Cerebellar cortex (tissue), 1 donor: ENCODE data around the gene POLRMT.

Experiments
- DNase-seq: peaks from one replicate; pipeline ENCODE4 v3.0.0-alpha.2; 2015; ENCODE audit warnings: low spot score

Gene POLRMT

GRCh38 chr19:662962-663681, 29.8 kb upstream of the POLRMT start, which contains the start of gene RNF126:
RNF126 (minus strand) TSS chr19:663214; CDS start chr19:663121, 93 bp downstream.
- DNase-seq: peak; percentile 85

- no peak for DNase-seq
Measured at GRCh38 chr19:662207-662961, 29.0 kb upstream of the POLRMT start.

- DNase-seq: no peak
Measured at GRCh38 chr19:661427-662196, 28.3 kb upstream of the POLRMT start.

DNA sequence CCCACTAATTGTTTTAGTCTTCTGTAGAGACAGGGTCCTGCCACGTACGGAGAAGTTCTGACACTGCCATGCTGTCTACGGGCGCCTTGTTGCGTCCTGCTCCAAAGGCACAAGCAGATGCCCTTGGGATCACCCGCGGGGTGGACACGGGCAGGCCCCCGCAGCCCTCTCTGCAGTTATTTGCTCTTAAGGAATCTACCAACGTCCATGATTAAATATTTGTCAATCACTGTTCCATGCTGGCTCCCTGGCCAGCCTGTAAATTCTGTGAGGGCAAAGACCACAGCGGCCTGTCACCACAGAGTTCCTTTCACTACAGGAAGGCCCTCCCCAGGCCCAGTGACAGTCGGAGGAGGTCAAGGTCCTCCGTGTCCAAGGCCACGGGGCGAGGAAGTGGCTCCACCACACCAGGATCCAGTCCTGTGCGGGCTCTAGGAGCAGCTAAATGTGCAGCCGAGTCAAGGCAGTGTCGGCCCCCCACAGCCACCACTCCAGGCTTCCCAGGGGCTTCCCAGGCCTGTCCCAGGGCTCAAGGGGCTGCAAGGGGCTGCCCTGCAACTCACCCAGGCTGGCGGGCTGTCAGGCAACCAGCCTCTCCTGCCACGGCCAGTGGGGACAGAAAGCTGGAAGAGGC, 27.6 kb upstream of the POLRMT start:
- no peak for DNase-seq

GRCh38 chr19:658916-659839, 25.8 kb upstream of the POLRMT start:
- DNase-seq: peak; percentile 61

DNA sequence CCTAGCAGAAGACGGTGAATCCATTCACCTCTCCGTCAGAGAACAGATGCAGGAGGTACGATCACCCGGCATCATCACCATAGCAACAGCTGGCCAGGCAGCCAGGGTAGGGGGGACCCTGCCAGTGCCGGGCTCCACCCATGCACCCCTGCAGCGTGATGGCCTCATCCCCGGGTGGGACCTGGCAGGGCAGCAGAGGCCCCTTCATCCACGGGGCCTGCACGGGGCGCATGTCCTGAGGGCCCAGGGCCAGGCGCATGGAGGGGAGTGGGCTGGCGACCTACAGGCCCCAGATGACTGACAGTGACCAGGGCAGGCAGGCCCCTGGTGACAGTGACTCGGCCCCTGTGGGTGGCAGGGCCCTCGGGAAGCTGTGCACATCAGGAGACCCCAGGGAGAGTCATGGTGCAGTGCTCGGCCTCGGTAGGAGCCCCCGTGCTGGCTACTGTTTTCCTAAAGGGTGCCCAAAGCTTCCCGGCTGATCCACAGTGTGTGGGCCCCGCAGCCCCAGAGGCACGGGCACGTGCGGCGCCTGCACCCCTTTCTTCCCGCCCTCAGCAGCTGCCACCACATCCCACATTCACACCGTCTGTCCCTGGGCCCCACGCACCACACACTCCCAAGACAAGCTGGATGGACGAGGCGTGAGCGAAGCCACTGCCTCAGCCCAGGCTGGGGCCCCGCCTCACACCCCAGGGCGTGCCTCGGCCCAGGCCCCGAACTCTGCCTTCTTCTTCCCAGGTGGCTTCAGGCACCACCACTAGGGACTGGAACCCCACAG, 24.9 kb upstream of the POLRMT start:
- DNase-seq: no peak

DNA sequence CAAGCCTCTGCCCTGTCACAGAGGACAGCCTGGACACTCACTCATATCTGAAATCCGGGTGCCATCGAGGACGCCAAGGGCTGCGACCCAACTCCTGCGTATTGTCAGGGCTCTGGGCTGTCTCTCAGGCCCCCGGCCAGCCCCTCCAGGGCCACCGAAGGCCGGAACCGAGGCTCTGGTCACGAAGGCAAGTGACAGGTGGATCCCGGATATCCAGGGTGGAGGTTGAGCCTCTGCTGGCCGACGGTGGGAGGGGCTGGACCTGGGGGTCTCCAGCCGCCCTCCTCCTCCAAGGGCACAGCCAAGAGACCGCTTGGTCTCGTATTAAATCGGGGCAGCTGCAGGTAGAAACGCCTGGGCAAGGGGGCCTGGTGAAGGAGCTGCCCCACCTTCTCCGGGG, 24.3 kb upstream of the POLRMT start:
- DNase-seq: no peak

DNA sequence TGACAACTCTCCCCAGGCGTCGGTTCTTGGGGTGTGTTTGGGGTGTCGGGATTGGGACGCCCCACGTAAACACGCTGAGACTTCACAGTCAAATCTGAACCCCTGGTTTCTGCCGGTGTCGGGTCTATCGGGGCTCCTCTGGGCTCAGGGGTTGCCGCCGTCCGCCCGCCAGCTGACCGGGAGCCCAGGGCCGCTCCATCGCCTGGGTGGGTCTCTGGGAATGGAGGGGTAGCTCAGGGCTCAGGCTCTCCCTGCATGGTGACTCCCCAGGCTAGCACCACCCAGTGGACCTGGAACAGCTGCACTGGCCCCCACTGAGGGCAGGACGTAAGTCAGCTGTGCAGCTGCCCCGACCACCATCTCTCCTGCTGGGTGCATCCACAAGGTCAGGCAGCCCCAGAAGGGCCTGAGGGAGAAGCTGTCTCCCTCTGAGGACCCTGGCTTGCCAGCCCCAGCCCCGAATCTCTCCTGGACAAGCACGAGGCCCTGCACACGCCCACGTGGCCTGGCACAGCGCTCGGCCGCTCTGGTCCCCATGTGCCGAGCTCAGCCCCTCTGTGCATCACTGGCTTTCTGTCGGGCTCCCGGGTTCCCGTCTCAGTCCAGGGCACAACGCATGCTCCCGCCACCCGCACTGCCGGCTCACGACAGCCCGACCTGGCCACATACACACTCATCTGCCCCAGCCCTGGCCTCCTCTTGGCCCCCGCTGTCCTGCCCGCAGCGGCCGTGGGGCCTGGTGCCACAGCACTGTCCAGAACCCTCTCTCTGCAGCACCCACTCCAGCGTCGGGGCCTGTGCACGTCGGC, 23.6 kb upstream of the POLRMT start:
- no peak for DNase-seq

DNA sequence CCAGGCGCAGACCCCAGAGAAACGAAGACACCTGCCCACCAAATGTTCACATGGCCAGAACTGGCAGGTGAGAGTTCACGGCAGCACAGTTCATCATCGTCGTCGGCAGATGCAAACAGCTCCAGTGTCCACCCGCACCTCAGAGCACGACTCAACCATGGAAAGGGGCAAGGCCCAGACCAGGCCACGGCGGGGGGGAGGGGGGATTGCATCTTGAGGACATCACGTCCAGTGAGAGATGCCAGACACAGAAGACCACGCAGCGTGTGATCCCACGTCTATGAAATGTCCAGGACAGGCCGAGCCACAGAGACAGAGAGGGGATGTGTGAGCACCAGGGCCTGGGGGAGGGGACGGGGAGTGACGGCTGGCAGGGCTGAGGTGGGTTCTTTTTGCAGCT, 22.4 kb upstream of the POLRMT start:
- DNase-seq: no peak

DNA sequence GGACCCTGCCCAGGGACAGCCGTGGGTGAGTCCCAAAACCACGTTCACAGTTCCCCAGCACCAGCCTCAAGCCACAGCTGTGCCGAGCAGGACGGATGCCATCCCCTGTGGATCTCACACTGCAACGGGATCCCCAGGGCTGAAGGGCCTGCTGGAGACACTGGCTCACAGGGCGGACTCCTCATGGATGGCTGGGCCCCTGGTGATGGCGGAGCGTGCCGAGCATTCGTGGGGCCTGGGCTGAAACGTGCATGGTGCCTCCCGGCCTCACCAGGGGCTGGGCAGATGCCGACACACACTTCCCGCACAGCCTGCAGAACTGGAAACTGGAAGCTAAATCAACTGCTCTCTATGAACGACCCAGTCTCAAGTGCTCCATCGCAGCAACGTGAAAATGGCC, 20.1 kb upstream of the POLRMT start:
- DNase-seq: no peak

DNA sequence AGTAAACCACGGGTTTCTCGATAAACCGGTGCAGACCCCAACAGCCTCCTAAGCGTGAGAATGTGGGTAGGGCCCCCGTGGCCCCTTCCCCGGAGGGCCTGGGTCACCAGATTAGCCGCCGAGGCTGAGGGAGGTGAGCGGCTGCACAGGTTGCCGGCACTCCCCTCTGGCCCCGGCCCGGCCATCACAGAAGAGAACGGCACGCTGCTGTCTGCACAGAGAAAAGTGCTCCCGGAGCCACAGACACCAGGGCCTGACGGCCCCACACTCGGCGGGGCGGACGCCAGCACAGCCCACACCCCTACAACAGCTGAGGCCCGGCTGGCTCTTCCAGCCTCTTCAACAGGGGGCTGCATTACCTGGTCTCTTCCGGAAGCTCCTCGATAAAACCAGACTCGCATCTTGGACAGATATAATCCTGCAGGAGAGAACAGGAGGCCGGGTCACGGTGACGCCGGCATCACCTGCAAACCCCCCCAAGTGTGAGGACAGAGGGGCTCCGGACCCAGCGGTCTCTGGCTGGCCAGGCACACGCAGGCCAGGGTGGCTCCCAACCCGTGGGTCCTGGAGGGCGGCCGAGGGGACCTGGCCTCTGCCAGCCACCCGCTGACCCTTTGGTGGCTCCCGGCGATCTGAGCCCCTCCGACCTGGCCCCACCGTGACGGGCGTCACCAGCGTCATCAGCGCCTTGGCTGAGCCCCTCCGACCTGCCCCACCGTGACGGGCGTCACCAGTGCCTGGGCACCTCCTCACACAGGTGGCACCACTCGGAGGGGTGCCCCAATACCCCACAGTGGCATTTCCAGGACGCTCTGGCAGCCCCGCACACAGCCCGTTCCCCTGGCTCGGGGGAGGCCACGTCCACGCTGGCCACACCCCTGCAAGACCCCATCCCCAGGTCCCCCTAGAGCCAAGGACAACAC, 19.4 kb upstream of the POLRMT start:
- no peak for DNase-seq

- DNase-seq: no peak
Measured at GRCh38 chr19:651991-652390, 18.7 kb upstream of the POLRMT start.

GRCh38 chr19:651114-651818, 17.9 kb upstream of the POLRMT start:
- DNase-seq: no peak

DNA sequence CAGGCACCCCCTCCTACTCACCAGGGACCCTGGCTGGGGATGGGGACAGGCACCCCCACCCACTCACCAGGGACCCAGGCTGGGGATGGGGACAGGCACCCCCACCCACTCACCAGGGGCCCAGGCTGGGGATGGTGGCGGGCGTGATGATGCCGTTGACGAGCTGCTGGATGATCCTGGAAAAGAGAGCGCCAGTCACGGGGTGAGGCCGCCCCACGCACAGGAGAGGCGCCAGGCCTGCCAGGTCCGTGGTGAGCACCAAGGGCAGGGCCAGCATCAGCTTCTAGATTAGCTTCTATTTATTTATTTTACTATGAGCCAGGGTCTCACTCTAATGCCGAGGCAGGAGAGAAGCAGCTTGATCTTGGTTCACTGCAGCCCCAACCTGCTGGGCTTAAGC, 16.8 kb upstream of the POLRMT start:
- no peak for DNase-seq

- no peak for DNase-seq
Measured at GRCh38 chr19:648904-649801, 15.8 kb upstream of the POLRMT start.

DNA sequence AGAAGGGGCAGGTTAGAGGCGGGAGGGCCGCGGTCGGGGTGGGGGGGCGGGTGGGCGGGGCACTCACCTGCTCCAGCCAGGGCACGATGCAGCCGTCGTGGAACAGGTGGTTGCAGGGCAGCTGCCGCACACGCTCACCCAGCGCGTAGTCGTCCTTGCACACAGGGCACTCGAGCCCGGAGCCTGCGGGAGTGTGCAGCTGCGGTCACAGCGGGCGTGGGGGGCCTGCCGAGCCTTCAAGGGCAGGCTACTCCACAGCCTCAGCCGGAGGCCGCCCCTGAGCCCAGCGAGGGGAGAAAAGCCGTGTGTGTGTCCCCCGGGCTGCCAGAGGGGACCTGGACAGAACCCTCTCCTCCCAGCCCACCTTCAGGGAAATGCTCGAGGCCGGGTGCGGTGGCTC, 15.0 kb upstream of the POLRMT start:
- DNase-seq: no peak
